GM19372 (cell line): Measurements from ENCODE around the gene GNL1.
"Not testable (repeated sequence)": the region's sequence is repeated elsewhere in the genome, so short reads cannot be mapped to it uniquely, and the experiment has no call there.

Source experiments
- ATAC-seq: cut with Tn5 transposase; IDR thresholded peaks from one replicate; pipeline ENCODE4 v1.9.1; 2021; ENCODE audit warnings: mild to moderate bottlenecking, low read depth, moderate library complexity; ENCODE audit not compliant: unreplicated experiment

Gene GNL1

GRCh38 chr6:30500421-30501355 lies 55.6 kb downstream of the GNL1 start:
- no peak for ATAC-seq

- not testable (repeated sequence) for ATAC-seq
These were observed 57.6 kb downstream of the GNL1 start for GRCh38 chr6:30498705-30499104.

GRCh38 chr6:30497714-30498113 lies 58.6 kb downstream of the GNL1 start:
- no peak for ATAC-seq

- not testable (repeated sequence) for ATAC-seq
These were observed 59.1 kb downstream of the GNL1 start for GRCh38 chr6:30497261-30497599.

- no peak for ATAC-seq
These were observed 60.3 kb downstream of the GNL1 start for GRCh38 chr6:30495993-30496392.

DNA sequence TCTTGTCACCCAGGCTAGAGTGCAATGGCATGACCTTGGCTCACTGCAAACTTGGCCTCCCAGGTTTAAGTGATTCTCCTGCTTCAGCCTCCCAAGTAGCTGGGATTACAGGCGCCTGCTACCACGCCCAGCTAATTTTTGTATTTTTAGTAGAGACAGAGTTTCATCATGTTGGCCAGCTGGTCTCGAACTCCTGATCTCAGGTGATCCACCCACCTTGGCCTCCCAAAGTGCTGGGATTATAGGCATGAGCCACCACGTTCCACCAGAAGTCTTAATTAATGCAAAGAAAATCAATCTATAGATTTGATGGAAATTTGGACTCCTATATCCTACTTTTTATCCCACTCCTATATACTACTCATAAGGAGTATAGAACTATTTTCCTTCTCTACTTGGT lies 61.2 kb downstream of the GNL1 start:
- not testable (repeated sequence) for ATAC-seq

DNA sequence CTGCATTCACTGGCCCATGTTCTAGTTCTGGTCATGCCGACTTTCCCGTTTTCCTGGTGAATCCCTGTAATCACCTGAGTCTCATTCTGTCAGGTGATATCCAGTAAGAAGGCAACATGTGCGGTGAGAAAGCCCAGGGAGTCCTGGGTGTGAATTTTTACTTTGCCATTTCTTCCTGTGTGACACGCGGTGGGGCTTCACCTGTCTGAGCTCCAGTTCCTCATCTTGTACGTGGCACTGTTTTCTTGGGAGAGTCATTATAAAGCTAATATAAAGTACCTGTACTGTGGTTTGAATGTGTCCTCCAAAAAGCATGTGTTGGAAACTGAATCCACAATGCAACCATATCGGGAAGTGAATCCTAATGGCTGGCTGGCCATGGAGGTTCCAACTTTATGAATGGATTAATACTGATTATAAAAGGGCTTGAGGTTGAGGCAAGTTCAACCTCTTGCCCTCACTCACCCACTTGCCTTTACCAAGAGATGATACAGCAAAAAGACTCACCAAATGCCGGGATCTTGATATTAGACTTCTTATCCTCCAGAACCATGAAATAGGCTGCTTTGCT lies 61.9 kb downstream of the GNL1 start:
- no peak for ATAC-seq

- ATAC-seq = no peak
These were observed 62.5 kb downstream of the GNL1 start for GRCh38 chr6:30493643-30494250.

GRCh38 chr6:30491991-30492952 lies 64.0 kb downstream of the GNL1 start:
- ATAC-seq = no peak
